Ureter (tissue), 1 donor: Measurements from ENCODE around the gene MCOLN2. TPM values are rescaled to one million over a fixed set of nuclear protein-coding genes. Genes with fewer than 3 reads are reported as not detected.
"Not testable (repeated sequence)": the region's sequence is repeated elsewhere in the genome, so short reads cannot be mapped to it uniquely, and the experiment has no call there.

Experiments used
- DNase-seq: peaks from one replicate; pipeline ENCODE4 v3.0.0-alpha.2; 2020; ENCODE audit warnings: low spot score
- total RNA-seq: library from RNA; stranded (reverse); gene quantifications from one replicate; pipeline ENCODE4 v1.2.4, GENCODE V29; 2023
- donor health status: DM: yes; HTN: yes; CAD: no.

The MCOLN2 gene
- total RNA-seq, 1 donor from 2014 or later, result 2.0 TPM

DNA sequence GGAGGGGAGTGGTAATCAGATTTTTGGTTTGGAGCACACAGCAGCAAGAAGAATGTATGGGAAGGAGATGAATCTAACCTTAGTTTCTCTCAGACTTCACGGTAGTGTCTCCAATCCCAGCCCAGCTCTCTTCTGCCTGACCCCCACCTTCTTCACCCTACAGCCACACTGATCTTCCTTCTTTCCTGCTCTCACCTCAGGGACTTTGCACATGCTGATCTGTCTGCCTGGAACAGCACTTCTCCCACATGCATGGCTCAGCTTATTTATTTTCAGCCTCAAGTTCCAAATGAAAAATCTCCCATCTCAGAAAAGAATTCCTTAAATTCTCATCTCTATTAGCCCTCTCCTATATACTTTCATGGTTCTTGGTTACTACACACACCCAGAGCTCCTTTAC lies 55.1 kb downstream of the MCOLN2 start:
- DNase-seq, result no peak

GRCh38 chr1:84940481-84940880 lies 56.4 kb downstream of the MCOLN2 start:
- DNase-seq, result no peak

DNA sequence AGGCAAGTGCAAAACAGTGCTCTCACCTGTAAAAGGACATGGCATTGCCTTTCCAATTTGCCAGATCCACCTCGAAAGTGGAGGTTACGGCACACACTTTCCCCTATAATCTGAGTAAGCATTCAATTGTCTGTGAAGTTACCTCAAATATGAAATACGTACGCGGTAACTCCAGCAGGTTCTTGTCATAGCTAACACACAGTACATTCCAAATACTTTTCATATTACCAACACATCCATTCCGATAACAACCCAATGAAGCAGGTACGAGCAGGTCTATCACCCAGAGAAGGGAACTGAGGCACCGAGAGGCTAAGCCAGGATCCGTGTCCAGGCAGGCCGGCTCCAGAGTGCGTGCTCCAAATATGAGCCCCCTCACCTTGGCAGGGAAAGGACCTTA lies 57.2 kb downstream of the MCOLN2 start:
- DNase-seq, result no peak

DNA sequence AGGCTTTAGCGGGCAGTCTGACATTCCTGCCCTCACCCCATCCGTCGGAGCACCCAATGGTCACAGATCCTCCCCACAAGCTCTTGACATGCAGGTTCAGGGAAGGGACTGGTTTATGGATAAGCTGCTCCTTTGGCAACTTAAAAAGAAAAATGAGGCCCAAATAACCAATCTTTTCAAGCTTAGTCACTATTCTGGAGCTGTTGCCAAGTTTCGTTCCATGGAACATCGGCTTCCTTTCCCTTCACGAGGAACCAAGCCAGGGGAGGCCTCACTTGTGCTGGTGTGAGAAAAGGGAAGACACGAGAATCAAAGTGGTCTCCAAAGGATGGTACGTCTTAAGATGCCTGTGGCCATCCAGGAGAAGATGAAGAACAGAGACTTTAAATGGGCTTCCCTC lies 57.8 kb downstream of the MCOLN2 start:
- no peak for DNase-seq

GRCh38 chr1:84936116-84936810 lies 60.6 kb downstream of the MCOLN2 start:
- DNase-seq, result no peak

- DNase-seq, result no peak
Measured at GRCh38 chr1:84933011-84933611, 63.8 kb downstream of the MCOLN2 start.

DNA sequence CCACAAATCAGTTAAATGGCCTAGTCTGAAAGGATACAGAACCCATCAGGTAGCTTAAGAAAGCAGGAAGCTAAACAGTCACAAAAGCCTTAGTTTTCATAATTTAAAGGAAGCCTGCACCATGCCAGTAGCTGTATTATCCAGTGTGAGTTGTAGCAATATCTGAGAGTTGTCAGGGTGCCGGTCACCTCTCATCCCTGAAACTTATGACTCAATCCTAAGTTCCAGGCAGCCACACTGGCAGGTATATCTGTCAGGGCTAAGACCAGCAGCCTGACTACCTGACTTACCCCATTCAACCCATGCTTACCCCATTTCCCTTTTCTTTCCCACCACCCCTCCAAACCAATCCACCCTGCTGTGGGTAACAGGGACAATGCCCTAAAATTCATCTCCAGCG lies 66.1 kb downstream of the MCOLN2 start:
- no peak for DNase-seq

GRCh38 chr1:84930329-84930728 lies 66.6 kb downstream of the MCOLN2 start:
- DNase-seq, result no peak

DNA sequence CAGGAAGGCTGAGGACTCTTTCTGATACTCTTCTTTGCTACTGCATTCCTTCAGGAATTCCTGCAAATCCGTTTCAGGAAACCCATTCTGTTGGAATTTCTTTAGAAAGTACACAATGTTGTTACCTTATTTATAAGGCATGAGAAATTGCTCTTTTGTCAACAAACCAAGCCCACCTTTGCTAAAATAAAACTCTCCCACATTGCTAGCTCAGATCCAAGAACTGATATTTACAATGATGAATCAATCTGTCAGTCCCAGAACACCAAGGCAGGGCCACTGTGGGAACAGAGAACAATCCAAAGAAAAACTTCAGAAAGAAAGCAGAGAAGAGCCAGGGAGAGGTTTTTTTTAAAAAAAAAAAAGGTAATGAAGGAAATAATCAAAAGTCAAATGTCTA lies 67.3 kb downstream of the MCOLN2 start:
- DNase-seq, result no peak

GRCh38 chr1:84928979-84929378 lies 67.9 kb downstream of the MCOLN2 start:
- no peak for DNase-seq

DNA sequence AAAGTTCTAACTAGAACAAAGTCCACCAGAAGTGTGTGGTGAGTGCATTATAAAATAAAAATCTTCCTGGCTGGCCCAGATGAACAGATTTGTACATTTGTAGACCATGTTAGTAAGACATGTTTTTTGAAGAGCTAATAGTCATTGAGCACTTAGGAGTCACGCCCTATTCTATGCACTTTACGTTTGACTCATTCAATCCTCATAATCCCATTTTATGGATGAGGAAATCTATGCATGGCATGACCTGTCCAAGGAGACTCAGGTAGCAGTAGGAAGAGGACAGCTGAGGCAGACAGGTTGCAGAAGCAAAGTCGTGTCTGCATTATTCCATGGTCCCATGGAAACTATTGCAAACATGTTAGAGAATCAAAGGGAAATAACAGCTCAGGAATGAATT lies 73.6 kb downstream of the MCOLN2 start:
- no peak for DNase-seq

- no peak for DNase-seq
Measured at GRCh38 chr1:84920159-84920558, 76.8 kb downstream of the MCOLN2 start.

DNA sequence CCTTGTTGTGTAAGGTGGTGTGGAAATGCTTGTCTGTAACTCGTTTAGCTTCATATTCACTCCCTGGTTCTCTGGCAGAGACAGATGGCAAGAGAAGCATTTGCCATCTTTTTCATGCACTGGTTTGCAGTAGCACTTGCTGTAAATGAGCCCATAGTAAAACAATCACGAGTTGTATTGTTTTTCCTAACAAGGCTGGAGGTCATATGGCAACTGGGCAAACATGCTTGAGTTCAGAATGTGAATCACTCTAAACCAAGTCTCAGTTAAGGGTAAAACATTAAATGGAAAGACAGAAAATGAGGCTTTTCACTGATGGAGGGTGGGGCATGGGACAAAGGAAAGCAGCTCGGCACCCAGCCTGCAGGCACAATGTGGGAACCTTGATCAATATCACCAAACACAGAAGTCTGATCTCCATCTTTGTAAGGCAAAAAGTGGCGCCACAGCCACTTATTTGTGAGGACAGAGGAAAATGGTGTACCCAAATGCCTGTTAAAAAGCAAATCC lies 77.4 kb downstream of the MCOLN2 start:
- no peak for DNase-seq

DNA sequence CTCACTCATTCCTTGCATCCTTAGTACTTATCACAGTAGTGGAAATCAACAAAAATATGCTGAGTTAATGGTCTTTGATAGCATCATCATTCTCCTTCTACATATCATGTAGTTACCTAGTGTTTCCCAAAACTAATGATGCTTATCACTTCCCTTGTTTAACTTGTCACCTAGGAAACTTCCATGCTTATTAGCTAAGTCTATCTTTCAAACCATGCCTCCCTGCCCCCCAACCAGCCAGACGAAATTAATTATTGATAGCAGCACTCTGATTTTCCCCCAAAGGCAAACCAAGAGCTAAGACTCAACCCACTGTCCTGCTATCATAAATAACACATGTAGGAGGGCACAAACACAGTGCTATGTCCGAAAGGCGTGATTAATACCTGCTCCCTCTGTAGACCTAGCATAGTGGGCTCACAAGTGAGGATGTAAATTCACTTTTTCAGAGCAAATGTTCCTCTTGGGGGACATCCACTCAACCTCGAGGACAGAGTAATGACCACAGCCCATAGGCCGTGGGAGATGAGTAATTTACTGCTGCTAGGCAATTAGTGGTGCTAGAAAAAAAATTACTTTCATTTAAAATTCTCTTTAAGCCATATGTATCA lies 78.1 kb downstream of the MCOLN2 start:
- no peak for DNase-seq

- DNase-seq, result no peak
Measured at GRCh38 chr1:84916897-84917296, 80.0 kb downstream of the MCOLN2 start.

- no peak for DNase-seq
Measured at GRCh38 chr1:84913555-84913892, 83.4 kb downstream of the MCOLN2 start.

- DNase-seq, result no peak
Measured at GRCh38 chr1:84912726-84913554, 84.0 kb downstream of the MCOLN2 start.

GRCh38 chr1:84908746-84909464 lies 88.0 kb downstream of the MCOLN2 start:
- DNase-seq, result not testable (repeated sequence)

DNA sequence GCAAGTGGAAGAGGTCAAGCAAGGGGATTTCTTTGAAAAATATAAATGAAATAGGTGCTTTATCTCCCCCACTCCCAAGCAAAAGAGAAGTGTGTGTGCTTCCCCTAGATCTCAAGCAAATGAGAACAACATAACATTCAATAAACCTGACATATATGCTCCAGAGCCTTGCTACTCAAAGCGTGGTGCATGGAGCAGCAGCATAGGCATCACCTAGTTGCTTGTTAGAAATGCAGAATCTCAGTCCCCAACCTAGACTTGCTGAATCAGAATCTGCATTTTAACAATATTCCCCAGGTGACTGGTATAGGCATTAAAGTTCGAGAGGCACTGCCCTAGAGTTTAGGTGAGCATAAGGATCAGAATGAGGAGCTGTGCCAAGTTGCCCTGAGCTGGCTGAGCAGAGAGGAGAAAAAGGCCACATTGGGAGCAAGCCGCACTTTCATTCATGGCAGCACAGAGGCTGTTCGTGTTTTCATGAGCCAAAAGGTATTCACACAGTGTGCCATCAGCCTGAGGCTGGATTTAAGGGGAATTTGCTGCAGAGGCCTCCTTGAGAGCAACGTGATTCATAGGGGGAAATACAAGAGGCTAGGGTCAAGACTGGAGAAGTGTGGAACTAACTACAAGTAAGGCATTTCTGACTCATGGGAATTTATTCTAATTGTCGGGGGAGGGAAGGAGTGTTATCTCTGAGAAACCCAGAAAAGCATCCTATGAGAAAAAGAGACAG lies 89.7 kb downstream of the MCOLN2 start:
- no peak for DNase-seq

DNA sequence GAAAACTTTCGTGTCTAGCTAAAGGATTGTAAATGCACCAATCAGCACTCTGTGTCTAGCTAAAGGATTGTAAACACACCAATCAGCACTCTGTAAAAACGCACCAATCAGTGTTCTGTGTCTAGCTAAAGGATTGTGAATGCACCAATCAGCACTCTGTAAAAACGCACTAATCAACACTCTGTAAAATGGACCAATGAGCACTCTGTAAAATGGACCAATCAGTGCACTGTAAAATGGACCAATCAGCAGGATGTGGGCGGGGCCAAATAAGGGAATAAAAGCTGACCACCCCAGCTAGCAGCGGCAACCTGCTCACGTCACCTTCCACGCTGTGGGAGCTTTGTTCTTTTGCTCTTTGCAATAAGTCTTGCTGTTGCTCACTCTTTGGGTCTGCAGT lies 94.2 kb downstream of the MCOLN2 start:
- not testable (repeated sequence) for DNase-seq

- DNase-seq, result no peak
Measured at GRCh38 chr1:84899969-84900368, 96.9 kb downstream of the MCOLN2 start.
